Testis (tissue), 3 donors: ENCODE results near the gene APOB. TPM values are rescaled to one million over a fixed set of nuclear protein-coding genes. Genes with fewer than 3 reads are reported as not detected.

Source experiments
- DNase-seq: peaks from one replicate; pipeline ENCODE4 v3.0.0-alpha.2; 2019
- H3K27ac ChIP-seq, 2 donors: fragments of 200-600 bp; sonication (generic); one replicate each; pipeline ENCODE4 v1.5.1; 2019
- H3K27me3 ChIP-seq: fragments of 200-600 bp; sonication (generic); one replicate; pipeline ENCODE4 v1.5.1; 2019
- H3K36me3 ChIP-seq: fragments of 200-600 bp; sonication (generic); one replicate; pipeline ENCODE4 v1.5.1; 2017; ENCODE audit warnings: low read depth; ENCODE audit errors: missing control alignments
- H3K4me1 ChIP-seq: fragments of 200-600 bp; sonication (generic); one replicate; pipeline ENCODE4 v1.5.1; 2019
- H3K4me3 ChIP-seq, 2 donors: fragments of 200-600 bp; sonication (generic); one replicate each; pipeline ENCODE4 v1.5.1; 2017 to 2019
- H3K9me3 ChIP-seq: fragments of 200-600 bp; sonication (generic); one replicate; pipeline ENCODE4 v1.5.1; 2017
- CTCF ChIP-seq, 3 experiments: fragments of 450-650 bp in 2 of 3; fragments of 200-600 bp in 1 of 3; sonication (generic) in 1 of 3; IDR thresholded peaks; one replicate each; pipeline ENCODE4 v1.5.1; 2016 to 2019; ENCODE audit warnings: antibody characterized with exemption in 3 of 3, mild to moderate bottlenecking in 2 of 3, moderate library complexity in 1 of 3
- POLR2A ChIP-seq: fragments of 450-650 bp; IDR thresholded peaks from one replicate; pipeline ENCODE4 v1.6.1; 2017; ENCODE audit warnings: antibody characterized with exemption, mild to moderate bottlenecking, moderate library complexity
- WGBS, 2 donors: methylation state at CpG; one replicate each; pipeline ENCODE4 v1.1.5; 2018; 5-methylcytosine and 5-hydroxymethylcytosine counted together
- intact Hi-C: fragments of 100-400 bp; cut with DNase I; formaldehyde crosslinking; loops from one replicate; pipeline ENCODE4 v1.15.1; 2023; ENCODE audit warnings: low total_unique reads
- polyA plus RNA-seq: library from polyadenylated mRNA; stranded (reverse); fragments of 350-450 nt; fragmentation: Illumina TruSeq; extraction: RNeasy Lipid Tissue Mini Kit (QIAGEN cat#74804); gene quantifications from one replicate; pipeline ENCODE4 v1.2.3, GENCODE V29; 2014; ENCODE audit warnings: low read depth, low replicate concordance; ENCODE audit not compliant: insufficient read depth
- total RNA-seq, 2 donors: library from RNA; depleted of rRNA; stranded (reverse); fragments of >200 nt; gene quantifications; one replicate each; pipeline ENCODE4 v1.2.3, GENCODE V29; 2016

Gene APOB
- total and polyA plus RNA-seq, 3 donors from 2014 or later: 0.30 to 0.81 (median 0.39) TPM

- Histone ChIP-seq H3K27ac (no peak overlapping the region), H3K36me3 (no peaks in the 10 kb centered on the region), H3K4me3 (no peak overlapping the region), H3K9me3 (no peaks in the 10 kb centered on the region), H3K27me3 (no peaks in the 10 kb centered on the region), H3K4me1 (no peaks in the 10 kb centered on the region)
- 80 to 87% methylated on average over 2 of the region's 2 CpGs for WGBS, 2 donors
- TF ChIP-seq POLR2A: no peak
- TF ChIP-seq CTCF (IDR thresholded peaks at IDR 0.05): no peak
- intact Hi-C loops: no loop called here
- DNase-seq: no peak
Measured at GRCh38 chr2:21009662-21010225, 34.1 kb downstream of the APOB start.

- H3K9me3 ChIP-seq: no peaks in the 10 kb centered on the region
- H3K27me3 ChIP-seq: no peaks in the 10 kb centered on the region
- H3K36me3 ChIP-seq: no peaks in the 10 kb centered on the region
- 90 to 93% methylated on average over 7 of the region's 7 CpGs for WGBS, 2 donors
- TF ChIP-seq POLR2A: no peak
- no peak for TF ChIP-seq CTCF (IDR thresholded peaks at IDR 0.05)
- no peak overlapping the region for H3K27ac ChIP-seq
- H3K4me1 ChIP-seq: no peaks in the 10 kb centered on the region
- no peak overlapping the region for H3K4me3 ChIP-seq
- DNase-seq: no peak
- intact Hi-C loops: no loop called here
Measured at GRCh38 chr2:21008790-21009661, 34.8 kb downstream of the APOB start.

GRCh38 chr2:21008014-21008789 is 35.7 kb downstream of the APOB start:
- Histone ChIP-seq H3K4me3 (no peak overlapping the region), H3K4me1 (no peaks in the 10 kb centered on the region), H3K36me3 (no peaks in the 10 kb centered on the region), H3K27me3 (no peaks in the 10 kb centered on the region), H3K27ac (no peak overlapping the region), H3K9me3 (no peaks in the 10 kb centered on the region)
- TF ChIP-seq POLR2A (no peak), CTCF (IDR thresholded peaks at IDR 0.05) (no peak)
- intact Hi-C loops: no loop called here
- 92 to 94% methylated on average over 9 of the region's 9 CpGs for WGBS, 2 donors
- no peak for DNase-seq

- H3K9me3 ChIP-seq: no peaks in the 10 kb centered on the region
- intact Hi-C loops: no loop called here
- H3K4me1 ChIP-seq: no peaks in the 10 kb centered on the region
- H3K27me3 ChIP-seq: no peaks in the 10 kb centered on the region
- 72 to 78% methylated on average over 8 of the region's 8 CpGs for WGBS, 2 donors
- no peak for TF ChIP-seq CTCF (IDR thresholded peaks at IDR 0.05)
- no peak for TF ChIP-seq POLR2A
- no peaks in the 10 kb centered on the region for H3K36me3 ChIP-seq
- H3K27ac ChIP-seq: no peak overlapping the region
- DNase-seq: no peak
- H3K4me3 ChIP-seq: no peak overlapping the region
Measured at GRCh38 chr2:21007129-21008013, 36.5 kb downstream of the APOB start.
